22Rv1 (cell line): Measurements from ENCODE around the gene SUGCT.

Source experiments
- H3K27ac ChIP-seq: fragments of 450-650 bp; 2 replicates; pipeline ENCODE4 v1.5.1; 2017
- CTCF ChIP-seq: fragments of 450-650 bp; IDR thresholded peaks from 2 replicates; pipeline ENCODE4 v1.5.1; 2017; ENCODE audit warnings: mild to moderate bottlenecking
- ZFX ChIP-seq: fragments of 450-650 bp; IDR thresholded peaks from 2 replicates; pipeline ENCODE4 v1.6.1; 2017; ENCODE audit warnings: antibody characterized with exemption, borderline replicate concordance

Gene SUGCT

GRCh38 chr7:40283391-40283790 lies 148.6 kb downstream of the SUGCT start:
- TF ChIP-seq CTCF (no peak), ZFX (no peak)
- no peak overlapping the region for H3K27ac ChIP-seq

GRCh38 chr7:40288827-40289226 lies 154.0 kb downstream of the SUGCT start:
- H3K27ac ChIP-seq: no peak overlapping the region
- TF ChIP-seq CTCF (no peak), ZFX (no peak)

- TF ChIP-seq ZFX (no peak), CTCF (no peak)
- H3K27ac ChIP-seq: no peak overlapping the region
Measured at GRCh38 chr7:40297741-40298311, 163.0 kb downstream of the SUGCT start.

- no peak overlapping the region for H3K27ac ChIP-seq
- TF ChIP-seq ZFX (no peak), CTCF (no peak)
Measured at GRCh38 chr7:40298421-40298820, 163.6 kb downstream of the SUGCT start.

GRCh38 chr7:40299097-40299496 lies 164.3 kb downstream of the SUGCT start:
- H3K27ac ChIP-seq: no peak overlapping the region
- TF ChIP-seq CTCF (no peak), ZFX (no peak)

GRCh38 chr7:40300146-40300670 lies 165.4 kb downstream of the SUGCT start:
- TF ChIP-seq ZFX: no peak
- no peak for TF ChIP-seq CTCF
- H3K27ac ChIP-seq: no peak overlapping the region

- no peak for TF ChIP-seq CTCF
- TF ChIP-seq ZFX: no peak
- H3K27ac ChIP-seq: no peak overlapping the region
Measured at GRCh38 chr7:40301486-40302068, 166.8 kb downstream of the SUGCT start.
